Measurements from ENCODE around the gene HNRNPUL2. TPM values are rescaled to one million over a fixed set of nuclear protein-coding genes. Genes with fewer than 3 reads are reported as not detected.
"Not testable (repeated sequence)": the region's sequence is repeated elsewhere in the genome, so short reads cannot be mapped to it uniquely, and the experiment has no call there.

HNRNPUL2 gene
- total RNA-seq, 4 donors from 2014 or later = 24.2 to 43.7 (median 31.0) TPM

DNA sequence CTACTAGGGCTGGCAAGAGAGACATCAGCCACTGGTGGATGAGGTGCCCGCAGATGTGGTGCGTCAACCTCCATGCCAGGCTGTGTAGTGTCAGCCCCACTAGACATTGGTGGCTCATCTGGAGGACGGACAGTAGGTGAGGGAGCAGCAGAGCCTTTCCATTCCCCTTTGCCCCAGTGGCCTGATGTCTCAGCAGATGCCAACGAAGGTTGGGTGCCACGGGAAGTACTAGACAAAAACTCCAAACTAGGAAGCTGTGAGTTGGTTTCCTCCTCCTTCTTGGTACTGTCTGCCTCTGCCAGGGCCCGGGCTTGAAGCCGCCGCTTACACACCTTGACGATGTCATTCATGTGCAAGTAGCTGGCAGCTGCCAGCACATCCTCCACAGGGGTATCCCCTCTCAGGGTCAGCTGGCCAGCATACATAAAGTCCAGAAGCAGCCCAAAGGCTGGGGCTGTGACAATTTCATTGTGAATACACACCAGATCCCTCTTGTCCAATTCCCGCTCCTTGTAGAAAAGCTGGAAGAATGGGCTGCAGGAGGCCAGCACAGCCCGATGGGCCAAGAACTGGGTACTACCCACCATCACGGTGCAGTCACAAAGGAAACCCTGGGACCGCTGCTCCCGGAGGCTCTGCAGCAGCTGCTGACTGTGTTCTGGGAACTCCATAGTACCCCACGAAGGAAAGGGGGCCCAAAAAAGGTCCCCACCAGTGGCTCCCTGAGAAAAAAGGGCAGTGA is 25.9 kb upstream of the HNRNPUL2 start:
- Histone ChIP-seq H3K9me3 (no peaks in the 10 kb centered on the region), H3K36me3 (peaks cover 0 to 29% of the 10 kb centered on the region in 2 donors), H3K27me3 (no peaks in the 10 kb centered on the region), H3K27ac (peak overlapping the region; percentile 78 to 99 (median 93)), H3K4me3 (peak overlapping the region; percentile 55 to 64), H3K4me1 (peaks cover 0 to 47% (median 14%) of the 10 kb centered on the region in 3 donors)
- WGBS, 2 donors (ENCODE audit: low coverage in 1 of 2) = 66 to 82% methylated on average over 5 to 7 of the region's 15 CpGs
- no peak for ATAC-seq
- TF ChIP-seq CTCF (IDR thresholded peaks at IDR 0.05) (no peak), POLR2A (IDR thresholded peaks at IDR 0.05) (no peak), POLR2AphosphoS5 (IDR thresholded peaks at IDR 0.05) (no peak), EP300 (IDR thresholded peaks at IDR 0.05) (no peak)

DNA sequence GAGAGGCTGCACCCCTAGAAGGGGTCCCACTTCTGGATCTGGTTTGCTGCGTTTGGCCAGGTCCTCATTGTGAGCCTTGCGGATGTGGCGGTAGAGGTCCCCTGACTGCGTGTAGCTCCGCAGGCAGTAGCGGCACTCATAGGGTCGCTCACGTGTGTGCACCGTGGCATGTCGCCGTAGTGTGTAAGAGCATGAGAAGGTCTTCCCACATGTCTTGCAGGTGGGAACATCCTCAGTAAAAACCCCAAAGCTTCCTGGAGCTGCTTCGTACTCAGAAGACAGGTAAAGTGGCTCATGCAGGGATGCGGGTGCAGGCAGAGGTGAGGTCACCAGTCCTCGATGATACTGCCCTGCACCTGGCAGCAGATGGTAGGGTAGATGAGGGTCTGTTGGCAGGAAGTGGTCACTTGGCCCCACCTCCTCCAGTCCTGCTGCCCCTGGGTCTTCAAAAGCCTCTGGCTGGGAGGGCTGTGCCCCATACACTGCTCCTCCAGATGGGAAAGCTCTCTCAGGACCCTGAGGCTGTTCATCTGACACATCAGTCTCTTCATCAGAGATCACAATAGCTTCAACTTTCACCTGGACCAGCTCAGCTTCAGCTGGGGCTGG is 25.0 kb upstream of the HNRNPUL2 start:
- H3K4me1 ChIP-seq = peaks cover 0 to 47% (median 14%) of the 10 kb centered on the region in 3 donors
- no peak overlapping the region for H3K4me3 ChIP-seq
- H3K36me3 ChIP-seq = peaks cover 0 to 29% of the 10 kb centered on the region in 2 donors
- WGBS, 2 donors (ENCODE audit: low coverage in 1 of 2) = 100% methylated on average over 3 of the region's 14 CpGs; no CpG with 5 or more reads in 1 of the 2 donors
- no peaks in the 10 kb centered on the region for H3K27me3 ChIP-seq
- TF ChIP-seq POLR2A (IDR thresholded peaks at IDR 0.05) (no peak), POLR2AphosphoS5 (IDR thresholded peaks at IDR 0.05) (no peak), CTCF (IDR thresholded peaks at IDR 0.05) (no peak), EP300 (IDR thresholded peaks at IDR 0.05) (no peak)
- no peak for ATAC-seq
- H3K27ac ChIP-seq = peak overlapping the region in 1 of 4 donors; percentile 93
- no peaks in the 10 kb centered on the region for H3K9me3 ChIP-seq

GRCh38 chr11:62749931-62750330 is 22.7 kb upstream of the HNRNPUL2 start:
- peaks cover 0 to 47% (median 14%) of the 10 kb centered on the region in 3 donors for H3K4me1 ChIP-seq
- H3K36me3 ChIP-seq = peaks cover 0 to 29% of the 10 kb centered on the region in 2 donors
- H3K27ac ChIP-seq, H3K9me3 ChIP-seq, H3K27me3 ChIP-seq, ATAC-seq, H3K4me3 ChIP-seq: not testable (repeated sequence)
- WGBS, 2 donors (ENCODE audit: low coverage in 1 of 2) = 93% methylated on average over 3 of the region's 5 CpGs; no CpG with 5 or more reads in 1 of the 2 donors

GRCh38 chr11:62747475-62748160 is 20.4 kb upstream of the HNRNPUL2 start:
- peaks cover 0 to 31% (median 5%) of the 10 kb centered on the region in 3 donors for H3K4me1 ChIP-seq
- WGBS, 2 donors (ENCODE audit: low coverage in 1 of 2) = 77 to 78% methylated on average over 3 to 8 of the region's 9 CpGs
- TF ChIP-seq CTCF (IDR thresholded peaks at IDR 0.05) = no peak
- no peak for TF ChIP-seq POLR2A (IDR thresholded peaks at IDR 0.05)
- no peak for TF ChIP-seq POLR2AphosphoS5 (IDR thresholded peaks at IDR 0.05)
- no peak for TF ChIP-seq EP300 (IDR thresholded peaks at IDR 0.05)
- H3K27me3 ChIP-seq = no peaks in the 10 kb centered on the region
- H3K9me3 ChIP-seq = no peaks in the 10 kb centered on the region
- H3K27ac ChIP-seq = no peak overlapping the region
- H3K36me3 ChIP-seq = peaks cover 0 to 23% of the 10 kb centered on the region in 2 donors
- ATAC-seq = no peak
- no peak overlapping the region for H3K4me3 ChIP-seq

DNA sequence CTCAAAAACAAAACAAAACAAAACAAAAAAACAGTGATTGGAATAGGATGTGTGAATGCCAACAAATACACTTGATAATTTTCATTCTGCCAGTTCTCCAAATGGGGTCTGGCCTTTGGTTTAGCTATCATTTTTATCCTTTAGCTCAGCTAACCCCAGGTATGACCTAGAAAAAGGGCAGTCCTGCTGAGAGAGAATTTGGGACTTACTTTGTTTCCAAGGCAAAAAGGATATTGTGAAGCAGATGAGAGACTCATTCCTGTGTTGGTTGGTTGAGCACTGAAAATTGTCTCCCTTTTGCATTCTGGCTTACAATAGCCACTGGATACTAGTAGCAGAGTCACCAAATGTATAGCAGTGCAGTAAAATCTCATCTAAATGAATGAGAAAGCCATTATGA is 9.9 kb upstream of the HNRNPUL2 start:
- ATAC-seq = no peak
- Histone ChIP-seq H3K27me3 (no peaks in the 10 kb centered on the region), H3K9me3 (no peaks in the 10 kb centered on the region), H3K4me1 (peaks cover 0 to 10% (median 0%) of the 10 kb centered on the region in 3 donors), H3K4me3 (no peak overlapping the region), H3K36me3 (peaks cover 0 to 94% of the 10 kb centered on the region in 2 donors), H3K27ac (no peak overlapping the region)
- TF ChIP-seq EP300 (IDR thresholded peaks at IDR 0.05) (no peak), POLR2A (IDR thresholded peaks at IDR 0.05) (no peak), CTCF (IDR thresholded peaks at IDR 0.05) (no peak), POLR2AphosphoS5 (IDR thresholded peaks at IDR 0.05) (no peak)

Data from gastroesophageal sphincter (tissue), 4 donors.